ENCODE measurements around the gene PRX. TPM values are rescaled to one million over a fixed set of nuclear protein-coding genes. Genes with fewer than 3 reads are reported as not detected.

The PRX gene
- total and polyA plus RNA-seq, 4 donors, result 0.03 to 1.0 (median 0.52) TPM

DNA sequence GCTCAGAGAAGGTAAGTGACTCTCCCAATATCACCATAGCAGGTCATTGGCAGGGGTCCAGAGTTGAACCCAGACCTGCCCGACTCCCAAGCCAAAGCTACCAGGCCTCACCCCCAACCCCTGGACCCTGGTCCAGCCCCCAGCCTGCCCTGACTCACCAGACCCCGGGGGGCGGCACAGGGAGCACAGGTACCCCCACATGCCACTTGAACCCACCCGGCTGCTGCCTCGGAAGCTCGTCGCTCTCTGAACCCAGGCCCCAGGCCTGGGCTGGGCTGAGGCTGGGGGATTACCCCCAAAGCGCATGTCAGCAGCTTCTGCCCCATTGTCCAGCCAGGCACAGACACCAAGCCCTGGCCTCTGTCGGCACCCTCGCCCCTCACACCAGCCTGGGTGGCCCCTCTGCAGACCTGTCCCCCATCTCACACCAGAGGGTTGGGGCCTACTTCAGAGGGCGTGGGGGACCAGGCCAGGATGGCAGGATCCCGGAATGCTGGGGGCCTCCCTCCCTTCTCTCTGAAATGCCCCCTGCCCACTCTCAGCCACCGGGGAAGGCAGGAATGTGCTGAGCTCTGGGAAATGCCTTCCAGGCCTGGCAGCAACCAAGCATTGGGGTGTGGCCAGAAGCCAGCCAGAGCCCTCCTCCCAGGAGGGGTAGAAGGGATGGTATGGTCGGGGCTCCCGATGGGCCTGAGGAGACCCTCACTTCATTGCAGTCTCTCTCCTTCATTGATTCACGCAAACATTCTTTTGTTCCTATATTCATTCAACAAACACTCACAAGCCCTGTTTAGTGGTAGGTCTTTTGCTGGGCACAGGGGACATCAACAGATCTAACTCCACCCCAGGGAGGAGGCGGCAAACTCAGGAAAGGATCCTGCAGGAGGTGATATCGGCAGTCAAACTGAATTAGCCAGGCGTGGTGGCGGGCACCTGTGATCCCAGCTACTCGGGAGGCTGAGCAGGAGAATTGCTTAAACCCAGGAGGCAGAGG, 1.7 kb upstream of the PRX start:
- no peaks in the 10 kb centered on the region for H3K27me3 ChIP-seq (ENCODE audit: control insufficient read depth in 4 of 4, insufficient read depth in 4 of 4, low read length in 3 of 4)
- no peak for DNase-seq (ENCODE audit: low spot score)
- 84% methylated on average over 21 of the region's 21 CpGs for WGBS
- H3K36me3 ChIP-seq (ENCODE audit: control insufficient read depth in 4 of 4, insufficient read depth in 3 of 4, low read depth in 1 of 4, low read length in 3 of 4), result no peaks in the 10 kb centered on the region
- no peaks in the 10 kb centered on the region for H3K9me3 ChIP-seq (ENCODE audit: control insufficient read depth in 4 of 4, low read length in 3 of 4)
- H3K9ac ChIP-seq (ENCODE audit: low read depth in 1 of 2, low read length in 2 of 2), result no peak overlapping the region
- no peak overlapping the region for H3K4me3 ChIP-seq (ENCODE audit: low read depth in 1 of 3, low read length in 3 of 3)
- TF ChIP-seq YY1 (IDR thresholded peaks at IDR 0.05) (no peak), JUND (IDR thresholded peaks at IDR 0.05) (no peak), TAF1 (conservative IDR thresholded peaks at IDR 0.05) (no peak), HNF4G (IDR thresholded peaks at IDR 0.05) (no peak), MAX (IDR thresholded peaks at IDR 0.05) (no peak), NR2F2 (IDR thresholded peaks at IDR 0.05) (no peak), SP1 (IDR thresholded peaks at IDR 0.05) (no peak)
- TF ChIP-seq, protein P1, sequence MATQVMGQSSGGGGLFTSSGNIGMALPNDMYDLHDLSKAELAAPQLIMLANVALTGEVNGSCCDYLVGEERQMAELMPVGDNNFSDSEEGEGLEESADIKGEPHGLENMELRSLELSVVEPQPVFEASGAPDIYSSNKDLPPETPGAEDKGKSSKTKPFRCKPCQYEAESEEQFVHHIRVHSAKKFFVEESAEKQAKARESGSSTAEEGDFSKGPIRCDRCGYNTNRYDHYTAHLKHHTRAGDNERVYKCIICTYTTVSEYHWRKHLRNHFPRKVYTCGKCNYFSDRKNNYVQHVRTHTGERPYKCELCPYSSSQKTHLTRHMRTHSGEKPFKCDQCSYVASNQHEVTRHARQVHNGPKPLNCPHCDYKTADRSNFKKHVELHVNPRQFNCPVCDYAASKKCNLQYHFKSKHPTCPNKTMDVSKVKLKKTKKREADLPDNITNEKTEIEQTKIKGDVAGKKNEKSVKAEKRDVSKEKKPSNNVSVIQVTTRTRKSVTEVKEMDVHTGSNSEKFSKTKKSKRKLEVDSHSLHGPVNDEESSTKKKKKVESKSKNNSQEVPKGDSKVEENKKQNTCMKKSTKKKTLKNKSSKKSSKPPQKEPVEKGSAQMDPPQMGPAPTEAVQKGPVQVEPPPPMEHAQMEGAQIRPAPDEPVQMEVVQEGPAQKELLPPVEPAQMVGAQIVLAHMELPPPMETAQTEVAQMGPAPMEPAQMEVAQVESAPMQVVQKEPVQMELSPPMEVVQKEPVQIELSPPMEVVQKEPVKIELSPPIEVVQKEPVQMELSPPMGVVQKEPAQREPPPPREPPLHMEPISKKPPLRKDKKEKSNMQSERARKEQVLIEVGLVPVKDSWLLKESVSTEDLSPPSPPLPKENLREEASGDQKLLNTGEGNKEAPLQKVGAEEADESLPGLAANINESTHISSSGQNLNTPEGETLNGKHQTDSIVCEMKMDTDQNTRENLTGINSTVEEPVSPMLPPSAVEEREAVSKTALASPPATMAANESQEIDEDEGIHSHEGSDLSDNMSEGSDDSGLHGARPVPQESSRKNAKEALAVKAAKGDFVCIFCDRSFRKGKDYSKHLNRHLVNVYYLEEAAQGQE (IDR thresholded peaks at IDR 0.05), result no peak
- no peak overlapping the region for H3K27ac ChIP-seq (ENCODE audit: low read depth in 1 of 2, low read length in 2 of 2)
- H3K4me1 ChIP-seq (ENCODE audit: control insufficient read depth in 4 of 4, insufficient read depth in 4 of 4, low read length in 3 of 4), result no peaks in the 10 kb centered on the region

DNA sequence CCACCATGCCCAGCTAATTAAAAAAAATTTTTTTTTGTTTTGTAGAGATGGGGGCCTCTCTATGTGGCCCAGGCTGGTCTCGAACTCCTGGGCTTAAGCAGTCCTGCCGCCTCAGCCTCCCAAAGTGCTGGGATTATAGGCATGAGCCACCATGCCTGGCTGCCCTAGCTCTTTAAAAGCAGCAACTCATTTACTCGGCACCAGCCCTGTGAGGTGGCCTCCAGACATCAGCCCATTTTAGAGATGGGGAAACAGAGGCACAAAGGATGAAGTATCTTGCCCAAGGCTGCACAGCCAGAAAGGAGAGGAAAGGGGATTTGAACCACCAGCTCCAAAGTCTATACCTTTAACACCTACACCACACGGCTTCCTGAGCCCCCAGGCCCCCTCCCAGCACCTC, 312 bp downstream of the PRX start:
- TF ChIP-seq TAF1 (conservative IDR thresholded peaks at IDR 0.05) (no peak), FOXA1 (IDR thresholded peaks at IDR 0.05) (no peak), CTCF (IDR thresholded peaks at IDR 0.05; ENCODE audit: low read depth, low read length, missing input control) (no peak), GABPA (IDR thresholded peaks at IDR 0.05 in 1 of 2, conservative IDR thresholded peaks at IDR 0.05 in 1 of 2) (no peak), FOXA2 (IDR thresholded peaks at IDR 0.05) (no peak), RAD21 (IDR thresholded peaks at IDR 0.05) (no peak), RXRA (IDR thresholded peaks at IDR 0.05) (no peak), YY1 (IDR thresholded peaks at IDR 0.05) (no peak), MAX (IDR thresholded peaks at IDR 0.05) (no peak), ATF3 (IDR thresholded peaks at IDR 0.05) (no peak), JUND (IDR thresholded peaks at IDR 0.05) (no peak), SP1 (IDR thresholded peaks at IDR 0.05) (no peak), EGR1 (IDR thresholded peaks at IDR 0.05; ENCODE audit: low read depth in 2 of 2) (no peak)
- TF ChIP-seq, protein P1 (IDR thresholded peaks at IDR 0.05), result no peak
- TF ChIP-seq, protein P2, sequence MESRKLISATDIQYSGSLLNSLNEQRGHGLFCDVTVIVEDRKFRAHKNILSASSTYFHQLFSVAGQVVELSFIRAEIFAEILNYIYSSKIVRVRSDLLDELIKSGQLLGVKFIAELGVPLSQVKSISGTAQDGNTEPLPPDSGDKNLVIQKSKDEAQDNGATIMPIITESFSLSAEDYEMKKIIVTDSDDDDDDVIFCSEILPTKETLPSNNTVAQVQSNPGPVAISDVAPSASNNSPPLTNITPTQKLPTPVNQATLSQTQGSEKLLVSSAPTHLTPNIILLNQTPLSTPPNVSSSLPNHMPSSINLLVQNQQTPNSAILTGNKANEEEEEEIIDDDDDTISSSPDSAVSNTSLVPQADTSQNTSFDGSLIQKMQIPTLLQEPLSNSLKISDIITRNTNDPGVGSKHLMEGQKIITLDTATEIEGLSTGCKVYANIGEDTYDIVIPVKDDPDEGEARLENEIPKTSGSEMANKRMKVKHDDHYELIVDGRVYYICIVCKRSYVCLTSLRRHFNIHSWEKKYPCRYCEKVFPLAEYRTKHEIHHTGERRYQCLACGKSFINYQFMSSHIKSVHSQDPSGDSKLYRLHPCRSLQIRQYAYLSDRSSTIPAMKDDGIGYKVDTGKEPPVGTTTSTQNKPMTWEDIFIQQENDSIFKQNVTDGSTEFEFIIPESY (IDR thresholded peaks at IDR 0.05), result no peak
- 72% methylated on average over 4 of the region's 4 CpGs for WGBS

More for the DNA sequence above, 312 bp downstream of the PRX start:
- H3K4me3 ChIP-seq (ENCODE audit: low read depth in 1 of 3, low read length in 3 of 3), result no peak overlapping the region
- H3K9me3 ChIP-seq (ENCODE audit: control insufficient read depth in 4 of 4, low read length in 3 of 4), result no peaks in the 10 kb centered on the region
- H3K27me3 ChIP-seq (ENCODE audit: control insufficient read depth in 4 of 4, insufficient read depth in 4 of 4, low read length in 3 of 4), result no peaks in the 10 kb centered on the region
- no peak for DNase-seq (ENCODE audit: low spot score)
- peaks cover 0 to 4% (median 0%) of the 10 kb centered on the region in 4 donors for H3K4me1 ChIP-seq (ENCODE audit: control insufficient read depth in 4 of 4, insufficient read depth in 4 of 4, low read length in 3 of 4)
- H3K36me3 ChIP-seq (ENCODE audit: control insufficient read depth in 4 of 4, insufficient read depth in 3 of 4, low read depth in 1 of 4, low read length in 3 of 4), result no peaks in the 10 kb centered on the region
- H3K27ac ChIP-seq (ENCODE audit: low read depth in 1 of 2, low read length in 2 of 2), result no peak overlapping the region
- H3K9ac ChIP-seq (ENCODE audit: low read depth in 1 of 2, low read length in 2 of 2), result no peak overlapping the region
